ENCODE data around the gene SLC6A20.
A peak's percentile ranks its signal among the peaks of the same experiment; 100 is the strongest.

The SLC6A20 gene

GRCh38 chr3:45795882-45796765 is at the start of gene SLC6A20:
Gene SLC6A20, minus strand, starts transcription at chr3:45796536. Its CDS starts 117 bp downstream, at chr3:45796419.
- DNase-seq = no peak

GRCh38 chr3:45844616-45845015 is 48.3 kb upstream of the SLC6A20 start:
- DNase-seq = no peak

- no peak for DNase-seq
Observed at GRCh38 chr3:45842851-45843625, 46.7 kb upstream of the SLC6A20 start.

GRCh38 chr3:45841757-45842491 is 45.6 kb upstream of the SLC6A20 start, which contains the start of gene LZTFL1:
Gene LZTFL1, minus strand, starts transcription at chr3:45842119. Its CDS starts 128 bp downstream, at chr3:45841991.
- DNase-seq = peak; percentile 83

- DNase-seq = no peak
Observed at GRCh38 chr3:45841420-45841756, 45.1 kb upstream of the SLC6A20 start.

- DNase-seq = no peak
Observed at GRCh38 chr3:45838466-45838865, 42.1 kb upstream of the SLC6A20 start.

GRCh38 chr3:45832699-45833098 is 36.4 kb upstream of the SLC6A20 start:
- no peak for DNase-seq

- no peak for DNase-seq
Observed at GRCh38 chr3:45830121-45830520, 33.8 kb upstream of the SLC6A20 start.

GRCh38 chr3:45826908-45827307 is 30.6 kb upstream of the SLC6A20 start:
- no peak for DNase-seq

GRCh38 chr3:45826321-45826720 is 30.0 kb upstream of the SLC6A20 start:
- no peak for DNase-seq

- no peak for DNase-seq
Observed at GRCh38 chr3:45821127-45821526, 24.8 kb upstream of the SLC6A20 start.

GRCh38 chr3:45819543-45819942 is 23.2 kb upstream of the SLC6A20 start:
- no peak for DNase-seq

GRCh38 chr3:45817831-45818522 is 21.6 kb upstream of the SLC6A20 start:
- DNase-seq = peak; percentile 16

- no peak for DNase-seq
Observed at GRCh38 chr3:45816544-45816943, 20.2 kb upstream of the SLC6A20 start.

GRCh38 chr3:45814322-45814721 is 18.0 kb upstream of the SLC6A20 start:
- DNase-seq = no peak

GRCh38 chr3:45807681-45808540 is 11.6 kb upstream of the SLC6A20 start:
- no peak for DNase-seq

GRCh38 chr3:45807133-45807532 is 10.8 kb upstream of the SLC6A20 start:
- no peak for DNase-seq

GRCh38 chr3:45806072-45806471 is 9.7 kb upstream of the SLC6A20 start:
- DNase-seq = no peak

- DNase-seq = no peak
Observed at GRCh38 chr3:45803252-45803935, 7.1 kb upstream of the SLC6A20 start.

- no peak for DNase-seq
Observed at GRCh38 chr3:45802146-45802545, 5.8 kb upstream of the SLC6A20 start.

GRCh38 chr3:45800611-45801010 is 4.3 kb upstream of the SLC6A20 start:
- no peak for DNase-seq

Measured in SHP77 treated with DMSO at 0.1 percent for 48 hours (cell line).